ENCODE data around the gene NCOR1. TPM values are rescaled to one million over a fixed set of nuclear protein-coding genes. Genes with fewer than 3 reads are reported as not detected.

NCOR1 gene

DNA sequence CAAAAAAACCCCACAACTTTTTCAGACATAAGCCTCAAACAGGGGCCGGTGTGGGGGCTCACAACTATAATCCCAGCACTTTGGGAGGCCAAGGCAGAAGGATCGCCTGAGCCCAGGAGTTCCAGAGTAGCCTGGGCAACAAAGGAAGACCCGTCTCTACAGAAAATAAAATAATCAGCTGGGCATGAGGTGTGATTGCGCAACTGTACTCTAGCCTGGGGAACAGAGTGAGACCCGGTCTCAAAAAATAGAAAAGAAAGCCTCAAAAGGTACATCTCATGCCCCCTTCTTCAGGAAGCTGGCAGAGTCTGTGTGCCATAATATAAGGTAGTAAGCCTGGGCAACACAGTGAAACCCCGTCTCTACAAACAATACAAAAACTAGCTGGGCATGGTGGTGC, 219.0 kb downstream of the NCOR1 start:
- Histone ChIP-seq H3K4me1 (ENCODE audit: control insufficient read depth, insufficient read depth, low read length) (peaks cover 15% of the 10 kb centered on the region), H3K4me3 (ENCODE audit: low read length) (no peak overlapping the region), H3K36me3 (ENCODE audit: insufficient read depth, low read length) (peaks cover 4% of the 10 kb centered on the region), H3K9ac (ENCODE audit: low read depth, low read length) (no peak overlapping the region), H3K4me2 (ENCODE audit: low read length) (no peak overlapping the region), H3K27me3 (ENCODE audit: control insufficient read depth, insufficient read depth, low read length) (no peaks in the 10 kb centered on the region), H3K9me3 (replicated peaks; ENCODE audit: low read length) (no peaks in the 10 kb centered on the region)

DNA sequence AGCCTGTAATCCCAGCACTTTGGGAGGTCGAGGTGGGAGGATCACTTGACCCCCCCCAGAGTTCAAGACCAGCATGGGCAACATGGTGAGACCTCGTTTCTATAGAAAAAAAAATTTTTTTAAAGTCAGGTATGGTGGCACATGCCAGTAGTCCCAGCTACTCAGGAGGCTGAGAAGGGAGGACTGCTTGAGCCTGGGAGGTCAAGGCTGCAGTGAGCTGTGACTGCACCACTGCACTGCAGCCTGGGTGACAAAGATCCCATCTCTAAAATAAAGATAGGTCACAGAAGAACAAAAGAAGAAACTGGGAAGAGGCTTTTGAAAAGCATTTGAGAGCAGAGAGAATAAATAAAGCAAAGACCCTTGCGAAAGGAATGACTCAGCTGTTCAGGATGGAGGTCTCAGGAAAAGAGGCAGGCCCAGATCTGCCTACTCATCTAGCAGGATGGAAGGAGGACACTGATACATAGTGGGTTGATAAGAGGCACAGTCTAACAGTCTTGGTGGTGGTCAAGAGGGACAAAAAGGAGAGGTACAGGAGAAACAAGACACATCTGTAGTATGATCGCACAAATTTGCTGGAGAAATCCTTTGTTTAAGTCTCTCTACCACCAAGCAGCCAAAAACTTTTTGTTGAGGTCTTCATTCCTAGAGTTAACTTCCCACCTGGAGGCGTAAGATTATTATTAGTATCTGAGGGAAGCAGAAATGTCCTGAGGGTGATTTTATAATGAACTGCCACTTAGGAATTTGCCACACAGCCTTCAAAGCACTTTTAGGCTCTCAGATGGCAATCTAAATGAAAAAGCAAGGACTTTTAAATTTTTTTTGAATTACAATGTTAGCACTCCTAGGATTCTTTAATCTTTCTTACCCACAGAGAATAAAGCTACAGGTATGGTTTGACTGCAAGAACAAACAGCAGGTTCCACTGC, 233.4 kb downstream of the NCOR1 start:
- Histone ChIP-seq H3K4me1 (ENCODE audit: control insufficient read depth, insufficient read depth, low read length) (peaks cover 8% of the 10 kb centered on the region), H3K9ac (ENCODE audit: low read depth, low read length) (no peak overlapping the region), H3K27me3 (ENCODE audit: control insufficient read depth, insufficient read depth, low read length) (no peaks in the 10 kb centered on the region), H3K4me3 (ENCODE audit: low read length) (no peak overlapping the region), H3K36me3 (ENCODE audit: insufficient read depth, low read length) (peaks cover 57% of the 10 kb centered on the region), H3K9me3 (replicated peaks; ENCODE audit: low read length) (no peaks in the 10 kb centered on the region), H3K4me2 (ENCODE audit: low read length) (no peak overlapping the region)

DNA sequence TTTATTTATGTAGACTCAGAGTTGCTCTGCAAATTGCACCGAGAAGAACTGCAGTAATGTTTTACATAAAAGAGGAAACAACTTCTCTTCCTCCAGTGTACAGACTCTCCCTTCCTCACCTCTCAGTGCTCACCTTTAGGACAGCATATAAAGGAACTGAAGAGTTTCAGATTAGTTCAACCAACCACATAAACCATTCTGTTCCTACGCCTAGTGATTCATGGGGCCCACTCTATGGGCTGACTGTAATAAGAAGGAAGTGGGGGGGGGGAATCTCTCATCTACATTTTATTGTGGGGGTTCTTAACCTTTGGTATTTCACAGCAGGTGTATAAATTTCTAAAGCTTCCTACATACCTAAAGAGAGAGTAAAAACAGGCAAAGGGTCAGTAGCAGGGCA, 234.1 kb downstream of the NCOR1 start:
- H3K36me3 ChIP-seq (ENCODE audit: insufficient read depth, low read length): peaks cover 54% of the 10 kb centered on the region
- H3K9ac ChIP-seq (ENCODE audit: low read depth, low read length): no peak overlapping the region
- H3K4me3 ChIP-seq (ENCODE audit: low read length): no peak overlapping the region
- H3K9me3 ChIP-seq (replicated peaks; ENCODE audit: low read length): no peaks in the 10 kb centered on the region
- no peak overlapping the region for H3K4me2 ChIP-seq (ENCODE audit: low read length)
- H3K4me1 ChIP-seq (ENCODE audit: control insufficient read depth, insufficient read depth, low read length): peaks cover 8% of the 10 kb centered on the region
- H3K27me3 ChIP-seq (ENCODE audit: control insufficient read depth, insufficient read depth, low read length): no peaks in the 10 kb centered on the region

Small RNA genes within 50 kb of the gene (small RNA-seq; reads per million reads assigned to genes)
- not detected for gene RNU6-314P
- not detected for gene RNU6-862P
